Testis (tissue), 3 donors: ENCODE measurements around the gene DHDDS. TPM values are rescaled to one million over a fixed set of nuclear protein-coding genes. Genes with fewer than 3 reads are reported as not detected.

Experiments used
- DNase-seq: peaks from one replicate; pipeline ENCODE4 v3.0.0-alpha.2; 2019
- H3K27ac ChIP-seq, 2 donors: fragments of 200-600 bp; sonication (generic); one replicate each; pipeline ENCODE4 v1.5.1; 2019
- H3K27me3 ChIP-seq: fragments of 200-600 bp; sonication (generic); one replicate; pipeline ENCODE4 v1.5.1; 2019
- H3K36me3 ChIP-seq: fragments of 200-600 bp; sonication (generic); one replicate; pipeline ENCODE4 v1.5.1; 2017; ENCODE audit warnings: low read depth; ENCODE audit errors: missing control alignments
- H3K4me1 ChIP-seq: fragments of 200-600 bp; sonication (generic); one replicate; pipeline ENCODE4 v1.5.1; 2019
- H3K4me3 ChIP-seq, 2 donors: fragments of 200-600 bp; sonication (generic); one replicate each; pipeline ENCODE4 v1.5.1; 2017 to 2019
- H3K9me3 ChIP-seq: fragments of 200-600 bp; sonication (generic); one replicate; pipeline ENCODE4 v1.5.1; 2017
- POLR2A ChIP-seq: fragments of 450-650 bp; IDR thresholded peaks from one replicate; pipeline ENCODE4 v1.6.1; 2017; ENCODE audit warnings: antibody characterized with exemption, mild to moderate bottlenecking, moderate library complexity
- WGBS, 2 donors: methylation state at CpG; one replicate each; pipeline ENCODE4 v1.1.5; 2018; 5-methylcytosine and 5-hydroxymethylcytosine counted together
- intact Hi-C: fragments of 100-400 bp; cut with DNase I; formaldehyde crosslinking; loops from one replicate; pipeline ENCODE4 v1.15.1; 2023; ENCODE audit warnings: low total_unique reads
- polyA plus RNA-seq: library from polyadenylated mRNA; stranded (reverse); fragments of 350-450 nt; fragmentation: Illumina TruSeq; extraction: RNeasy Lipid Tissue Mini Kit (QIAGEN cat#74804); gene quantifications from one replicate; pipeline ENCODE4 v1.2.3, GENCODE V29; 2014; ENCODE audit warnings: low read depth, low replicate concordance; ENCODE audit not compliant: insufficient read depth
- total RNA-seq, 2 donors: library from RNA; depleted of rRNA; stranded (reverse); fragments of >200 nt; gene quantifications; one replicate each; pipeline ENCODE4 v1.2.3, GENCODE V29; 2016
- TF ChIP-seq, protein P1 (sequence below), 3 experiments: fragments of 450-650 bp in 2 of 3; fragments of 200-600 bp in 1 of 3; sonication (generic) in 1 of 3; IDR thresholded peaks; one replicate each; pipeline ENCODE4 v1.5.1; 2016 to 2019; ENCODE audit warnings: antibody characterized with exemption in 3 of 3, mild to moderate bottlenecking in 2 of 3, moderate library complexity in 1 of 3

The DHDDS gene
- total and polyA plus RNA-seq, 3 donors from 2014 or later = 31.5 to 60.7 (median 54.8) TPM

DNA sequence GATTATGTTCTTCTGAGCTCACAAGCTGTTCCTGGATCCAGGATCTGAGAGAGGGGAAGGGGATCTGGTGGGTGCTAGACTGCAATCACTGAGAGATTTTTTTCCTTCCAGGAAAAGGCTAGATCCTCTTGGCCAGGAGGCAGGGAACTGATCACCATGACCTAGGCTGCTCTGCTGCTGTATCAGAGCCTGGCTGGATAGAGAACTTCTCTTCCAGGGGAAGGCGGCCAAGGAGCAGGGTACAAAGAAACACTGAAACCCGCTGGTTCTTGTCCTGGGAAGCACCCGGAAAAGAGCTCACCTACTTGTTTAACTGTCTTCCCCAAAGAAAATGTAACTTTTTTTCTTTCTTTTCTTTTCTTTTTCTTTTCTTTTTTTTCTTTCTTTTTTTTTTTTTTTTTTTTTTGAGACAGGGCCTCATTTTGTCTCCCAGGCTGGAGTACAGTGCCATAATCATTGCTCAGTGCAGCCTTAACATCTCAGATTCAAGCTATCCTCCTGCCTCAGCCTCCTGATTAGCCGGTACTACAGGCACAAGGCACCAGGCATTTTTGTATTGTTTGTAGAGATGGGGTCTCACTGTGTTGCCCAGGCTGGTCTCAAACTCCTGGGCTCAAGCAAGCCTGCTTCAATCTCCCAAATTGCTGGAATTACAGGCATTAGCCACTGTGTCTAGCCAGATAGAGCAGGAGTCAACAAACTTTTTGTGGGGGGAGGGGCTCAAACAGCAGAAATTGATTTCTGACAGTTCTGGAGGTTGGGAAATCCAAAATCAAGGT, 85.1 kb downstream of the DHDDS start:
- Histone ChIP-seq H3K27ac (no peak overlapping the region), H3K4me3 (no peak overlapping the region), H3K36me3 (no peaks in the 10 kb centered on the region), H3K9me3 (no peaks in the 10 kb centered on the region), H3K4me1 (no peaks in the 10 kb centered on the region), H3K27me3 (no peaks in the 10 kb centered on the region)
- intact Hi-C loops = no loop called here
- DNase-seq = no peak
- 70 to 78% methylated on average over 4 of the region's 4 CpGs for WGBS, 2 donors
- TF ChIP-seq, protein P1, sequence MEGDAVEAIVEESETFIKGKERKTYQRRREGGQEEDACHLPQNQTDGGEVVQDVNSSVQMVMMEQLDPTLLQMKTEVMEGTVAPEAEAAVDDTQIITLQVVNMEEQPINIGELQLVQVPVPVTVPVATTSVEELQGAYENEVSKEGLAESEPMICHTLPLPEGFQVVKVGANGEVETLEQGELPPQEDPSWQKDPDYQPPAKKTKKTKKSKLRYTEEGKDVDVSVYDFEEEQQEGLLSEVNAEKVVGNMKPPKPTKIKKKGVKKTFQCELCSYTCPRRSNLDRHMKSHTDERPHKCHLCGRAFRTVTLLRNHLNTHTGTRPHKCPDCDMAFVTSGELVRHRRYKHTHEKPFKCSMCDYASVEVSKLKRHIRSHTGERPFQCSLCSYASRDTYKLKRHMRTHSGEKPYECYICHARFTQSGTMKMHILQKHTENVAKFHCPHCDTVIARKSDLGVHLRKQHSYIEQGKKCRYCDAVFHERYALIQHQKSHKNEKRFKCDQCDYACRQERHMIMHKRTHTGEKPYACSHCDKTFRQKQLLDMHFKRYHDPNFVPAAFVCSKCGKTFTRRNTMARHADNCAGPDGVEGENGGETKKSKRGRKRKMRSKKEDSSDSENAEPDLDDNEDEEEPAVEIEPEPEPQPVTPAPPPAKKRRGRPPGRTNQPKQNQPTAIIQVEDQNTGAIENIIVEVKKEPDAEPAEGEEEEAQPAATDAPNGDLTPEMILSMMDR (IDR thresholded peaks at IDR 0.05) = no peak
- TF ChIP-seq POLR2A = no peak

DNA sequence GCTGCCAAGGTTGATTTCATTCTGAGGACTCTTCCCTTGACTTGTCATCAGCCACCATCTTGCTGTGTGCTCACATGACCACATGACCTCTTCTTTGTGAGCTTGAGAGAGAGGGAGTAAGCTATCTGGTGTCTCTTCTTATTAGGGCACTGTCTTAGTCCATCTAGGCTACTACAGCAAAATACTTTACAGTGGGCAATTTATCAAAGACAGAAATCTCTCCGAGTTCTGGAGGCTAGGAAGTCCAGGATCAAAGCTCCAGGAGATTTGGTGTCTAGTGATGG, 85.6 kb downstream of the DHDDS start:
- intact Hi-C loops = no loop called here
- H3K27me3 ChIP-seq = no peaks in the 10 kb centered on the region
- TF ChIP-seq POLR2A = no peak
- TF ChIP-seq, protein P1 (IDR thresholded peaks at IDR 0.05) = no peak

DNA sequence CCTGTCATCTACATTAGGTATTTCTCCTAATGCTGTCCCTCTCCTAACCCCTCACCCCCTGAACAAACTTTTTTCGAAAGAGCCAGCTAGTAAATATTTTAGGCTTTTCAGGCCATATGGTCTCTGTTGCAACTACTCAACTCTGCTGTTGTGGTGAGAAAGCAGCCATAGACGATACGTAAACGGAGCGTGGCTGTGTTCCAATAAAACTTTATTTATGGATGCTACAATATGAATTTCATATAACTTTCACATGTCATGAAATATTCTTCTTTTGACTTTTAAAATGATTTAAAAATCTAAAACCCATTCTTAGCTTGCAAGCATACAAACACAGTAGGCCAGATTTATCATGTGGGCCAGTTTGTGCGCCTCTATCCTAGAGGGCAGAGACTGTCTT, 86.2 kb downstream of the DHDDS start:
- H3K36me3 ChIP-seq = no peaks in the 10 kb centered on the region
- no peaks in the 10 kb centered on the region for H3K9me3 ChIP-seq
- H3K27ac ChIP-seq = no peak overlapping the region
- no peak for TF ChIP-seq POLR2A
- TF ChIP-seq, protein P1 (IDR thresholded peaks at IDR 0.05) = no peak
- no peaks in the 10 kb centered on the region for H3K4me1 ChIP-seq
- no peak for DNase-seq
- intact Hi-C loops = no loop called here
- no peak overlapping the region for H3K4me3 ChIP-seq
- H3K27me3 ChIP-seq = no peaks in the 10 kb centered on the region
- 93% methylated on average over 6 of the region's 6 CpGs for WGBS, 2 donors

More for the DNA sequence above, 85.6 kb downstream of the DHDDS start:
- Histone ChIP-seq H3K27ac (no peak overlapping the region), H3K36me3 (no peaks in the 10 kb centered on the region), H3K9me3 (no peaks in the 10 kb centered on the region), H3K4me3 (no peak overlapping the region), H3K4me1 (no peaks in the 10 kb centered on the region)
- 84 to 92% methylated on average over 1 of the region's 1 CpG for WGBS, 2 donors
- DNase-seq = no peak

DNA sequence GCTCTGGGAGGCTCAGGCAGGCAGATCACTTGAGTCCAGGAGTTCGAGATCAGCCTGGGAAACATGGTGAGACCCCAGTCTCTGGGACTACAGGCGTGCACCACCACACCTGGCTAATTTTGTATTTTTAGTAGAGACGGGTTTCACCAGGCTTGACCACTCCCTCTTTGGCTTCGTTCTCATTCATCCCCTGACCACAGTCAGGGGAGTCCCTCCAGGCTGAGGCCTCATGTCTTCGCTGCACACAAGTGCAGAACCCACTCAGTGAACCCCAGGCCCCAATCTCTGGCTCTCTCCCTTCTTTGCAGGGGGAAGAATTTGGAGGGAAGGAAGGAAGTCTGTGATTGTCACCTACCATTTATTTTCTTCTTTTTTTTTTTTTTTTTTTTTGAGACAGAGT, 88.2 kb downstream of the DHDDS start:
- H3K27me3 ChIP-seq = no peaks in the 10 kb centered on the region
- DNase-seq = no peak
- no peaks in the 10 kb centered on the region for H3K36me3 ChIP-seq
- no peak overlapping the region for H3K4me3 ChIP-seq
- H3K27ac ChIP-seq = no peak overlapping the region
- intact Hi-C loops = no loop called here
- 91 to 97% methylated on average over 5 of the region's 5 CpGs for WGBS, 2 donors
- no peak for TF ChIP-seq POLR2A
- TF ChIP-seq, protein P1 (IDR thresholded peaks at IDR 0.05) = no peak
- no peaks in the 10 kb centered on the region for H3K9me3 ChIP-seq
- no peaks in the 10 kb centered on the region for H3K4me1 ChIP-seq

Other genes with a start within 250 kb of the DHDDS start
- 1 to 10 TPM; 4.9 to 8.2 TPM for gene CATSPER4, start 241.7 kb upstream of the DHDDS start, total RNA-seq
- 13.2 TPM for gene CATSPER4, start 241.7 kb upstream of the DHDDS start, polyA plus RNA-seq
- 10 to 100 TPM; 52.1 to 61.8 TPM for gene CEP85, start 198.1 kb upstream of the DHDDS start, total RNA-seq
- gene CEP85, start 198.1 kb upstream of the DHDDS start, polyA plus RNA-seq = 82.5 TPM
- 10 to 100 TPM; 24.4 to 25.4 TPM for gene SH3BGRL3, start 152.2 kb upstream of the DHDDS start, total RNA-seq
- gene SH3BGRL3, start 152.2 kb upstream of the DHDDS start, polyA plus RNA-seq = 76.6 TPM
- 10 to 100 TPM; 39.7 to 51.7 TPM for gene UBXN11, start 125.7 kb upstream of the DHDDS start, total RNA-seq
- gene UBXN11, start 125.7 kb upstream of the DHDDS start, polyA plus RNA-seq = 65.9 TPM
- 1 to 10 TPM in 1 of 2 donors, not detected in 1; 3.0 TPM for gene CD52, start 114.4 kb upstream of the DHDDS start, total RNA-seq
- gene CD52, start 114.4 kb upstream of the DHDDS start, polyA plus RNA-seq = 23.8 TPM
- gene CRYBG2, start 78.2 kb upstream of the DHDDS start, total RNA-seq = 1 to 10 TPM; 4.9 to 5.6 TPM
- 12.9 TPM for gene CRYBG2, start 78.2 kb upstream of the DHDDS start, polyA plus RNA-seq
- gene ZNF683, start 59.6 kb upstream of the DHDDS start, total RNA-seq = 10 to 100 TPM; 22.9 to 63.9 TPM
- 87.5 TPM for gene ZNF683, start 59.6 kb upstream of the DHDDS start, polyA plus RNA-seq
- 1 to 10 TPM; 1.5 to 3.9 TPM for gene LIN28A, start 21.5 kb upstream of the DHDDS start, total RNA-seq
- 3.6 TPM for gene LIN28A, start 21.5 kb upstream of the DHDDS start, polyA plus RNA-seq
- 100 to 1,000 TPM; 244 to 285 TPM for gene HMGN2, start 40.1 kb downstream of the DHDDS start, total RNA-seq
- 392 TPM for gene HMGN2, start 40.1 kb downstream of the DHDDS start, polyA plus RNA-seq
- 10 to 100 TPM; 14.9 to 24.2 TPM for gene RPS6KA1, start 97.4 kb downstream of the DHDDS start, total RNA-seq
- gene RPS6KA1, start 97.4 kb downstream of the DHDDS start, polyA plus RNA-seq = 15.6 TPM